Hematopoietic multipotent progenitor cell (in vitro differentiated cells): Measurements from ENCODE around the gene GLIPR2. TPM values are rescaled to one million over a fixed set of nuclear protein-coding genes. Genes with fewer than 3 reads are reported as not detected.

Experiments used
- DNase-seq, 3 donors: peaks; one replicate each; pipeline ENCODE4 v3.0.0-alpha.2; 2011 to 2015; ENCODE audit warnings: low read depth in 2 of 3, low spot score in 2 of 3
- total RNA-seq: library from RNA; depleted of rRNA; stranded (reverse); fragments of >200 nt; gene quantifications from one replicate; pipeline ENCODE4 v1.2.3, GENCODE V29; 2012

GLIPR2 gene
- total RNA-seq, 1 donor: 38.2 TPM

GRCh38 chr9:36190388-36191289 is 54.1 kb downstream of the GLIPR2 start, which contains the start of gene CLTA:
TSS of gene CLTA (plus strand) at chr9:36190921. CDS start at chr9:36191057, 136 bp downstream.
- peak; percentile 82 to 99 (median 98) for DNase-seq

GRCh38 chr9:36191290-36191645 is 54.7 kb downstream of the GLIPR2 start:
- DNase-seq: peak in 1 of 3 donors; percentile 30

- no peak for DNase-seq
Observed at GRCh38 chr9:36191686-36192085, 55.2 kb downstream of the GLIPR2 start.

GRCh38 chr9:36192196-36192595 is 55.7 kb downstream of the GLIPR2 start:
- no peak for DNase-seq

GRCh38 chr9:36193023-36193422 is 56.5 kb downstream of the GLIPR2 start:
- DNase-seq: no peak

GRCh38 chr9:36194326-36195000 is 57.9 kb downstream of the GLIPR2 start:
- no peak for DNase-seq

- no peak for DNase-seq
Observed at GRCh38 chr9:36204906-36205547, 68.5 kb downstream of the GLIPR2 start.

- DNase-seq: no peak
Observed at GRCh38 chr9:36207016-36207415, 70.5 kb downstream of the GLIPR2 start.

- peak in 1 of 3 donors; percentile 25 for DNase-seq
Observed at GRCh38 chr9:36207546-36208012, 71.0 kb downstream of the GLIPR2 start.

- no peak for DNase-seq
Observed at GRCh38 chr9:36208521-36209253, 72.2 kb downstream of the GLIPR2 start.

GRCh38 chr9:36210722-36211121 is 74.2 kb downstream of the GLIPR2 start:
- no peak for DNase-seq

GRCh38 chr9:36211510-36211909 is 75.0 kb downstream of the GLIPR2 start:
- no peak for DNase-seq

- DNase-seq: no peak
Observed at GRCh38 chr9:36213387-36213786, 76.9 kb downstream of the GLIPR2 start.

Other genes with a start within 250 kb of the GLIPR2 start
- gene HRCT1, start 230.5 kb upstream of the GLIPR2 start, total RNA-seq: not detected
- under 0.01 TPM for gene SPAAR, start 227.2 kb upstream of the GLIPR2 start, total RNA-seq
- gene OR2S2, start 178.6 kb upstream of the GLIPR2 start, total RNA-seq: not detected
- 3.8 TPM for gene RECK, start 99.8 kb upstream of the GLIPR2 start, total RNA-seq
- 1.3 TPM for gene CCIN, start 32.7 kb downstream of the GLIPR2 start, total RNA-seq
- gene CLTA, start 54.2 kb downstream of the GLIPR2 start, total RNA-seq: 149 TPM
- gene GNE, start 121.7 kb downstream of the GLIPR2 start, total RNA-seq: 19.9 TPM